Nucleus accumbens (tissue), 56 donors: Measurements from ENCODE around the gene CPNE6.

Source experiments
- DNase-seq, 56 donors: peaks; one replicate each; lab custom pipeline; 2025; lab: John Stamatoyannopoulos, UW

Gene CPNE6

DNA sequence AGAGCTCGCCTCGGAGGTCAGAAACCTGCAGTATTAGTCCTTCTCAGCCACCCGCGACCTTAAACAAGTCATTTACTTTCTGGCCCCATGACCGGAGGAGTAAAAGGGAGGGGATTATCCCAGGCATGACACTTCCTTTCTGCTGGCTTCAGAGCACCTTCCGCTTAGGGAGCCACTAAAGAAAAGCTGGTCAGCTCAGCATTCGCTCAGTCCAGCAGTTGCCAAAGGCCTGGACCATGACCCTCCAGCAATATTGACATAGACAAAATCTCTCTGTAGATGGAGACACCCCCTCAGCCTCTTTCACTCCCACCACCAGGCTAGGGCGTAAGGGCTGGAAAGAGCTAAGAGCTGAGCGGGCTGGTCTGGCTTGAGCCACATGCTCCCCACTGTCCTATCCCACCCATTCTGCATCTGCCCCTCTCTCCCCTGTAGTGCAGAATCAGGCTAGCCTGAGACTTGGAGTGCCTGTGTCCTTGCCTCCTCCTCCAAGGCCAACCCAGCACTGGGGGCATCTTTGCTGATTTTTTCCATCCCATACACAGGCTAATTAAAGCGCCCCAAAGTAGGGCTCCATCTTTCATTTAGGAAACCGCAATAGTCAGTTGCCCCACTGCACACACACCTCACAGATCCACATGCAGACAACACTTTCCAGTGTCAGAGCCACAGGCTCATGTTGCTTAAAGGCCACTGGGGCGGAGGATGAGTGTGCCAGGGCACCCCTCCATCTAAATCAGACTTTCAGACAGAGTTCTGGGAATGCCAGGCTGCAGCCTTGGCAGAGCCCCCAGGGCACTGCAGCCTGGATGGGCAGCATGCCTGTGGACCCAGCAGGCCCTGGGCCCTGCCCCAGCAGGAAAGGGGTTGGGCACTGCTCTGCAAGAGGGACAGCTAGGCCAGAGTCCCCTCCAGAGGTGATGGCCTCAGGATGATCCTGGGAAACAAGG, 4.0 kb upstream of the CPNE6 start:
- DNase-seq, result peak in 19 of 56 donors; percentile 20 to 59 (median 34)

DNA sequence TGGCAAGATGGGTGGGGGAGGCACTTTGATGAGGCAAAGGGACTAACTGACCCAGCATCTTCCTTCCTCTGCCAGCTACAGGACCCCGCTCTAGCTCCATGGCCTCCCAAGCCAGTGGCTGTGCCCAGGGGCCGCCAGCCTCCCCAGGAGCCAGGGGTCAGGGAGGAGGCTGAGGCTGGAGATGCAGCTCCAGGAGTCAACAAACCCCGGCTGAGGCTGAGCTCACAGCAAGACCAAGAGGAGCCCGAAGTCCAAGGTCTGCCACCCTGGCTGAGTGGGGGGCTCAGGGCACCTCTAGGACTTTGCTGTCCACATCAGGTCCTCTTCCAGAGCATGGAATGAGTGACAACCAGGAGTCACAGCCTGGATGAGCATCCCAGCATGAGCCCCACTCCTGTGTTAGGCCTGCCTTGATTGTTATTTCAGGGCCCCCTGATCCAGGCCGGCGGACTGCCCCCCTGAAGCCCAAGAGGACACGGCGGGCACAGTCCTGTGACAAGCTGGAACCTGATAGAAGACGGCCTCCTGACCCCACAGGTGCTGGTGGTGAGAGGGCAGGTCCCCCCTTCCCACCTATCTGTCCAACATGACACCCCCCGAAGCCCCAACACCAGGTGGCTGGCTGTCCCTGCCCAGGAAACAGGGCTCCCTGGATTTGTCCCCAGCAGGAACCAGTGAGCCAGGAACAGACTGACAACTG, 2.5 kb upstream of the CPNE6 start:
- DNase-seq, result no peak

DNA sequence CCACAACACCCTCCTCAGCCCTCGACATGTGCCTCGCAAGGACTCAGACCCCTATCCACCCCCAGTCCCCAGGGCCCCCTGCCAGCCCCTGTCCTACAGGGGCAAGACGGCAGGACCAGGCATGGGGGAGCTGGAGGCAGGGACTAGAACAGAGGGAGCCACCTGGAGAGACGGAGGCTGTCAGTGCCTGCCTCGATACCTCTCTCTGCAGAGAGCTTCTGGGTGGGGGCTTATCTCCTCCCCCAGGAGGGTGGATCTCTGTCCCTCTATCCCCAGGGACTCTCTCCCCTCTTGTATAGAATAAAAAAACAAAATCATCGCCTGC, 2.0 kb upstream of the CPNE6 start:
- DNase-seq, result no peak

DNA sequence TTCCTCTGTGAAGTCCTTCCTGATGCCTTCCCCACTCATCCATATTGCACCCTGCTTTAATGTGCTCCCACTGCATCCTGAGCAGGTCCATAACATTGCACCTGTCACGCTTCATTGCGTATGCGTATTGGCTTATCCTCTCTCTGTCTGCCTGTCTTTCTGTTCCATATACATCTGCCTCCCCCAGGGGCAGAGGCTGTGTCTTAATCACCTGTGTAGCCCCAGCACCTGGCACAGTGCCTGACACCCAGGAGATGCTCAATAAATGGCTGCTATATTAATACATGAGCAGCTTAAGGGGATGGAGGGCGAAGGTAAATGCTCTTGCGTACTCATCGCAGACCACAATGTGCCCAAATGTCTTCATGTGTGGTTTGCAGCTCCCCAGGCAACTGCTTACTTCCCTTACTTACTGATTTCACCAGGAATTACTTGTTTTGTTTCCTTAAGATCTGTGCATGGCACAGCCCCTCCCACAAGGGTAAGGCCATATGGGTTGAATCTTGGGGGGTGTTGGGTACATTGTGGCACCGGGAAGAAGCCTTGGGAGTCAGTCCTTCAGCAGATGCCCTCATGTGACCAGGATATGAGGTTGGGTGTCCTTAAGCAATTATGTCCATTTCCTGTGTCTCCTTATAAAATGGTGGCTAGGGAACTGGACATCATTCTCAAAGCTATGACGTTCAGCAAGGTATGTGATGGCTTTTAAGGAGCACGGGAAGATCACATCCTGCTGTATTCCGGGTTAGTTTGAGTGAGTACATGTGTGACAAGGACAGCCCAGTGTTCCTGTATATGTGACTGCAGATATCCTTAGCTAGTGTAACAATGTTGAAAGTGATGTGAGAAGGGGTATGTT, 848 bp upstream of the CPNE6 start:
- no peak for DNase-seq

DNA sequence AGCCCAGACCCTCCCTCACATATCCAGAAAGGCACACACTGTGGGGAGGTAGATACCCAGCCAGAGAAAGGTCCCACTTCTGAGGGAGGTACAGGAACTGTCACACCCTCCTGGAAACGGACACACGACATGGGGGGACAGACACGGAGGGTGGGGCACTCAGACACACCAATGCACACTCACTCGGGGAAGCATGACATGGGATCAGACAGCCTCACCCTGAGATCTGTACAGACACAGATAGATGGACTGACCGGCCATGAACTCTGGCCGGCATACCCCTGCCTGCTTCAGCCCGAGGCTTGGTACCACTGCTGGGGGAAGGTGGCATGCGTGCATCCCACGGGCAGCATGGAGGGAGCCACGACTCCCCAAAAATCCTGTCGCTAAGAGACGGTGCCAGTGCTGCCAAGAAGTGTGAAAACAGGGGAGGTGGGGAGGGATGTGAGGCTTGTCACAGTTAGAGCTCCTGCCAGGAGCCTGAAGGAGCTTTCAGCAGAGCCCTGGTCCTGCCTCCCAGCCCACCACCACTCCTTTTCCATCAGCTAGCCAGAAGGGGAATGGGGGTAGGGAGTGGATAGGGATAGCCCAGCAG, 571 bp downstream of the CPNE6 start:
- DNase-seq, result peak in 32 of 56 donors; percentile 23 to 70 (median 51)

DNA sequence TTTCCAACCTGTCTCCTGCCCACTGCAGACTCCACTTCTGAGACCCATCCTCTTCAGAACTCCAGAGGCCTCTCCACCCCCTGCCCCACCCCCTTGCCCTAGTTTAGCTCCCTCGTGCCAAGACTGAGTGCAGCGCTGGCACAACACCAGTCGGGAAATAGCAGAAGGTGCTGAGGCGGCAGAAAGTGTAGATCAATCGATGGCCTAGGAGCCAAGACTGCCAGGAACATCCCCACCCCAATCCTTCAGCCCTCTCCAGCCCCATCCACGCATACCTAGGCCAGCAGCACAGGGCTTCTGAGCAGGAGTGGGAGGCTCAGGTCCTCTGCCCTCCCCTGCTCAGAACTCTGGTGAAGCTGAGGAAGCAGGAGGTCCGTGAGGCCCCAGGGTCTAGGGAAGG, 1.1 kb downstream of the CPNE6 start:
- peak in 32 of 56 donors; percentile 16 to 69 (median 48) for DNase-seq

DNA sequence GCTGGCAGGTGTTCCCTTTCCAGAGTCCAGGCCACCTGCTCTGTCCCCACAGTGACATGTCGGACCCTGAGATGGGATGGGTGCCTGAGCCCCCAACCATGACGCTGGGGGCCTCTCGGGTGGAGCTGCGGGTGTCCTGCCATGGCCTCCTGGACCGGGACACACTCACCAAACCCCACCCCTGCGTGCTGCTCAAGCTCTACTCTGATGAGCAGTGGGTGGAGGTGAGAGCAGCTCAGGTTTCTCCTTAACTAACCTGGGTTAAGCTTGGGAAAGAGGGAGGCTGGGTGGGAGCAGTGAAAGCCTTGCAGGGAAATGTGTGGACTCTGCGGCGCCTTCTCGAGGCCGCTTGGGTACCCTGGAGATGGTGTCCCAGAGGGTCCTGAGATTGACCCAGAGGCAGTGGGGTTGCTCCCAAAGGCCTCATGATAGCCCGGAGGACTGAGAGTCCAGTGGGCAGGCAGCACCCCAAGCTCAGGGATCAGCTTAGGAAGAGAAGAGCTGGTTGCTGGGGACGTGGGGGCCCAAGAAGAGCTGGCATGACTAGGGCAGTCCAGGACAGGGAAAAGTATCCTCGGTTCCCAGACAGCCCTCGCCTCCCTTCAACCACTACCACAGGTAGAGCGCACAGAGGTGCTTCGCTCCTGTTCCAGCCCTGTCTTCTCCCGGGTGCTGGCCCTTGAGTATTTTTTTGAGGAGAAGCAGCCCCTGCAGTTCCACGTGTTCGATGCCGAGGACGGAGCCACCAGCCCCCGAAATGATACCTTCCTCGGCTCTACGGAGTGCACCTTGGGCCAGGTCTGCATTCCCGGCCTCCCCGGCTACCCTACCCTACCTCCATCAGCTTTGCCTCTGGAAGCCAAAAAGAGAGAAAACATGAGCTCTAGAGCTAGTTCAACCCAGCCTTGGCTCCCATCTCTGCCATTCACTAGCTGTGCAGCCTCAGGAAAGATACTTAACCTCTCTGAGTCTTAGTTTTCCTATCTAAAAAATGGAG, 1.8 kb downstream of the CPNE6 start:
- DNase-seq, result peak in 2 of 56 donors; percentile 11 to 12

DNA sequence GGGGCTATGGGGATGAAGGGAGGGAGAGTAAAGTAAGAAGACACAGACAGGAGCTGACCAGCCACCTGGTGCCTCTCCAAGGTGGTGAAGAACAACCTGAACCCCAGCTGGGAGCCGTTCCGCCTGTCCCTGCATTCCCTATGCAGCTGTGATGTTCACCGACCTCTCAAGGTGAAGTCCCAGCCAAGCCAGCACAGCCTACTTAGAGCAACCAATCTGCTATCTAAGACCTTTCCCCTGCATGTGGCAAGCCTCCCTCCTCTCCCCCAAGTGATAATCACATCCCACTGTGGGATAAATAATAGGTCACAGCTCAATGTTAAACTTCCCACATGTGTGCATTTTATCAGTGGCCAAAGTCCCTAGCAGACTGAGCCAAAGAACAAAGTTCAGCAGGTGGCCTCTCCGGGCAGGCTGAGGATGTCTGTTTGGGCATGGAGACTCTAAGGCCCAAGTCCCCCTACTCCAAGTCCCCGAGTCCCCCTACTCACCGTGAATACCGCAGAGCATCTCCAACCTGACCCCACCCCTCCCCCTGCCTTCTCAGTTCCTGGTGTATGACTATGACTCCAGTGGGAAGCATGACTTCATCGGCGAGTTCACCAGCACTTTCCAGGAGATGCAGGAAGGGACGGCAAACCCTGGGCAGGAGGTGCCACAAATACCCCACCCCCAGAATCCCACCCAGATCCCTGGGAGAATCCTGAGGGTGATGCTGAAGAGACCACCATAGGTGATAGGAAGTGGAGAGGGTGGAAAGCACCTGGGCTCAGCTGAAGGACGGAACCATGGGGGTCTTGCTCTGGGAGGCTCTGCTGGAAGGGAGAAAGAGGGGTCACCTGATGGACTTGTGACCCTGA, 3.5 kb downstream of the CPNE6 start:
- no peak for DNase-seq

DNA sequence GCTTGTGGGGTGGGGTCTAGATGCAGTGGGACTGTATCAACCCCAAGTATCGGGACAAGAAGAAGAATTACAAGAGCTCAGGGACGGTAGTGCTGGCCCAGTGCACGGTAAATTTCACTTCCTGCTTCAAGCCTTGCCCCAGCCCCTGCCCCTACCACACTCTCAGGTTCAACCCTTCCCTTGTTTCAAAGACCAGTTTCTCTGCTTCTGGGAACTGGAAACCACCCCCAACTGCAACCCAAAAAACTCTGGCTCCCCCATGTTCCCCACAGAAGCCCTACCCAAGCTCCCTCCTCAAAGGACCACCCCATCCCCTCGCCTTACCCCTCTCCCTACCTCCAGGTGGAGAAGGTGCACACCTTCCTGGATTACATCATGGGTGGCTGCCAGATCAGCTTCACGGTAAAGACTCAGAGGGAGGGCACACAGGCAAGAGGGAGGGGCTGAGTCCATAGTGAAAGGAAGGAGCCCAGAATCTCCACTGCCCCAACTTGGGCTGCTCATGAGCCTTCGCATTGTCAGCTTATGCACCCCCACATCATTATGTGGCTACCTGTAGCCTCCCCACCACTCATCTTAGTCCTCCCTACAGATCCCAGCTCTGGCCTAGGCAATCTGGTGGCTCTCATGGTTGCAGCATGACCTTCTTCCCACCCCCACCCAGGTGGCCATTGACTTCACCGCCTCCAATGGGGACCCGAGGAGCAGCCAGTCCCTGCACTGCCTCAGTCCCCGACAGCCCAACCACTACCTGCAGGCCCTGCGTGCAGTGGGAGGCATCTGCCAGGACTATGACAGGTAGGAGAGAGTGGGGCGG, 4.3 kb downstream of the CPNE6 start:
- DNase-seq, result no peak

DNA sequence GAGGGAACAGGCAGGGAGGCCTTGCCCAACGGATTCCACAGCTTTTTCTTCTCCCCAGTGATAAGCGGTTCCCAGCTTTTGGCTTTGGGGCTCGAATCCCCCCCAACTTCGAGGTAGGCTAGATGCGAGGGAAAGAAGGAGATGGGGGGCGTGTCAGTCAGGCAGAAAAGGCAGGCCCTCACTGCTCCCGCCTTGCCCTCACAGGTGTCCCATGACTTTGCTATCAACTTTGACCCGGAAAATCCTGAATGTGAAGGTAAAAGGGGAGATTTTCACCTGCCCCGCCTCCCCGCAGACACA, 4.9 kb downstream of the CPNE6 start:
- DNase-seq, result no peak

DNA sequence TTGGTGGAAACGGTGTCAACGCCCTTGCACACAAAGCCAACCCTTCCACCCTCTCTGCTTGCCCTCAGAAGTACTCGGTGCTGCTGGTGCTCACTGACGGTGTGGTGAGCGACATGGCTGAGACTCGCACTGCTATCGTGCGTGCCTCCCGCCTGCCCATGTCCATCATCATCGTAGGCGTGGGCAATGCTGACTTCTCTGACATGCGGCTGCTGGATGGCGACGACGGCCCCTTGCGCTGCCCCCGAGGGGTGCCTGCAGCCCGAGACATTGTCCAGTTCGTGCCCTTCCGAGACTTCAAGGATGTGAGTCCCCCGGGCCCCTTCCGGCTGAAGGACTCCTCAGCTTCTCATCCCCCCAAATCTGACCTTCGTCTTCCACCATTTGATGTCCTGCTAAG, 5.7 kb downstream of the CPNE6 start:
- DNase-seq, result no peak

DNA sequence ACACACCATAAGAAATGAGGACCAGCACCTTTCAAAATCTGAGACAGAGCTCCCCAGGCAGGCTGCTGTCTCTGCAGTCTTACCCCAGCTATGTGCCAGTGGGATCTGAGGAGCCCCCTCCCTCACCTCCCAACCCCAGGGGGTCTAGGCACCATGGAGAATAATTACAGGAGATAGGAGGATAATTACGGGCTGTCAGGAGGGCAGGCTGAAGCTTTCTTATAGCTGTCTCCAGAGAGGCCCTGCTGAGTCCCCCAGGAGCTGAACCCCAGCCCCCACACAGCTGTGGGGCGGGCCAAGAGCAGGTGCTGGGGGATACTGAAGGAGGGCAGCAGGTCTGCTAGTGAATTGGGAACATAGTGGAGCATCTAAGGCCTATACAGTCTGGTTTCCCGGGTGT, 6.8 kb downstream of the CPNE6 start:
- no peak for DNase-seq

DNA sequence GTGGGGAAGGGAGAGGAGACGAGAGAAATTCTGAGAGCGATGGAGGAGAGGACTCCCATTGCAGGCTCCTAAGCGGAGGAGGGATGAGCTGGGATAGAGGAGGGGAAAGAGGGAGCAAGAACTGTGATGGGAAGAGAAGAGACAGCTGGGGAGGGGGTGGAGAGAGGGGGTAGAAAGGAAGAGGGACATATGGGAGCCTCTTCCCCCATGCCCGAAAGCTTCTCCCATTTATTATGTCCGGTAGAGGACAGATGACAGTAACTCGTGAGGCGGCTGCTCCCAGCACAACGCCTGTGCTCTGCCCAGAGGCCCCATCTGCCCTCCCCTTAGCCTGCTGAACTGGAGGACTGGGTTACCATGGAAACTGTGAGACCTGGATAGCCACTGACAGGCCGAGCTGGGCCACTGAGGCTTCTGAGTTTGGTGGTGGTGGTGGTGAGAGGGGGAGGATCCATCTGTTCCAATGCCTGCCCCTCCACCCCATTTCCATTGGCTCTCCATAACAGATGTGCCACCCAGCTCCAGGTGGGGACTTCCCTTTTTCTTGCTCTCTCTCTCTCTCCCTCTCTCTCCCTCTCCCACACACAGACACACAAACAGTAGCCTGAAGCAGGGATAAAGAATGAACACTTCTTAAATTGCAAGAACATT, 8.3 kb downstream of the CPNE6 start:
- DNase-seq, result peak in 4 of 56 donors; percentile 6 to 35 (median 10)

DNA sequence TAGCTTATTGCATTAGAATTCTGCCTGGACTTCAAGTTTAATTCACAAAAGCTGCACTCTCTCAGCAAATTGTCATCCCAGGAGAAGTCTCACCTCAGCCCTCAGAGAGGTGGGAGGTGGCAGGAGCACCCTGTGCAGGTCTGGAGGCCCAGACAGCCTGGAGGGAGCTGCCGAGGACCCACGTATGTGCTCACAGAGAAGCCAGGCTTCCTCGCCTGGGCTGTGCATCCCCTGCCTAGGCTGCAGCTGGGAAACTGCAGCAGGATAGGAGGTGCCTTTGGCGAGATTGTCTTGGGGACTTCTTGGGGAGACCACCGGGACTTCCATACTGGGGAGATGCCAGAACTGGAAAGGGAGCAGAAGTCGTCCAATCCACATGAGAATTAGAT, 8.8 kb downstream of the CPNE6 start:
- DNase-seq, result no peak

DNA sequence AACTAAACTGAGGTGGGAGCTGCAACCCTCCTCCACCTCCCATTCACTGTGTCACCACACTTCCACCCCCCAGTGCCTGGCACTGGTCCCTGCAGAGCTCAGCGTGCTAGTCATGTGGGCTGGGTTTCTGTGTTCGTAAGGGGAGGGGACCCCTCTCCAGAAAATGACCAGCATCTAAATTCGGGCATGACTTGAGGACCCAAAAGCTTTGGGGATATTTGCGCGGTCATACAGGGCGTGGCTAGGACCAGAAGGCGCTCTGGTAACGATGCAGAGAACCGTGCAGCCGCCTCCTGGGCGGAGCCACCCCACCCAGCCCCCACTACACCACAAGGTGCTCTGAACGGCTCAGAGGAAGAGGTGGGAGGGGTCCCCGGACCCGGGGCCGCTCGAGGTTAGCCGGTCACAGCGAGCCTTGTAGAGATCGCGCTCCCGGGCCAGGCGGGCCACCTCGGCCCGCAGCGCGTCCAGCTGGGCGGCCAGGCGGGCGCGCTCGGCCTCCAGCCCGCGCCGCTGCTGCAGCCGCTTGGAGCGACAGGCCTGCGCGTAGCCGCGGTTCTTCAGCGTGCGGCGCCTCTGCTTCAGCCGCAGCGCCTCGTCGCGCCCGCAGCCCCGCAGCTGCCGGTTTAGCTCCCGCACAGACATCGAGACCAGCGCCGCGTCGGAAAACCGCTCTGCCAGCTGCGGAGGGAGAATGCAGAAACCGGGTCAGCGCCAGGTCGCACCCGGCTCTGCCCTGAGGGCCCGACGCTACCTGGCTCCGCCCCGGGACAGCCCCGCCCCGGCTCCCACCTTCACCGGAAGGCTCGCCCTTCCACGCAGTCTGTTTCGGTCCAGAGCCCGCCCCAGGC, 9.8 kb downstream of the CPNE6 start:
- DNase-seq, result peak in 46 of 56 donors; percentile 12 to 85 (median 57)

DNA sequence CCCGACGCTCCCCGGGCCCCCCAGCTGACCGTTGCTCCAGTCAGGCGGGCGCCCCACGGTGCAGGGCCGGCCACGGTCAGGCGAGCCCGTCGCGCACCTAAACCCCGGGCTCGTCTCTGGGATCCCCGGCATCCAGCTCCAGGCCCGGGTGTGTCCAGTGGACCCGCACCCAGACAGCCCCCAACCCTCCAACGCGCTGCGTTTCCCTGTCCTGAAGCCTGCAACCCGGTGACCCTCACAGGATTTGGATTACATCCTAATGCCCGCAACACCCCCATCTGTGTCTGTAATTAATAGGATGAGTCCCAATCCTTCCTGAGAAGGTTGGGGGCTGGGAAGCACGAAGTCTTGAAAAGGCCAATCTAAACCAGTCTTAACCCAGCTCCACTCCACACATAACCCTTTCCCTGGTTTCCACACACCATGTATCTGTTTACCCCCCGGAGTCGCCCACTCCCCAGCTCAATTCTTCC, 10.4 kb downstream of the CPNE6 start:
- DNase-seq, result peak in 2 of 56 donors; percentile 13 to 41
